BLaER1 treated with 17β-estradiol and CSF1 and Interleukin-3, amounts not matched to agents 10 nM and 100 nM (cell line): ENCODE measurements around the gene RUNX1.

Source experiments
- H3K27ac ChIP-seq, 11 experiments: shearing (Covaris generic); formaldehyde crosslinking; 2 replicates each; pipeline ENCODE4 v1.8.1; 2022
- H3K27me3 ChIP-seq, 11 experiments: shearing (Covaris generic); formaldehyde crosslinking; 2 replicates each; pipeline ENCODE4 v1.8.1; 2022
- H3K36me3 ChIP-seq, 11 experiments: shearing (Covaris generic); formaldehyde crosslinking; 2 replicates each; pipeline ENCODE4 v1.8.1; 2022
- H3K4me1 ChIP-seq, 10 experiments: shearing (Covaris generic); formaldehyde crosslinking; 2 replicates each; pipeline ENCODE4 v1.8.1; 2022
- H3K4me2 ChIP-seq, 11 experiments: shearing (Covaris generic); formaldehyde crosslinking; 2 replicates each; pipeline ENCODE4 v1.8.1; 2022
- H3K4me3 ChIP-seq, 10 experiments: shearing (Covaris generic); formaldehyde crosslinking; 2 replicates each; pipeline ENCODE4 v1.8.1; 2022
- H3K9ac ChIP-seq, 11 experiments: shearing (Covaris generic); formaldehyde crosslinking; 2 replicates each; pipeline ENCODE4 v1.8.1; 2022
- H3K9me3 ChIP-seq, 11 experiments: shearing (Covaris generic); formaldehyde crosslinking; replicated peaks in 1 of 11; 2 replicates each; pipeline ENCODE4 v1.8.1; 2022
- H4K20me1 ChIP-seq, 11 experiments: shearing (Covaris generic); formaldehyde crosslinking; 2 replicates each; pipeline ENCODE4 v1.8.1; 2022
- Cebpa-rat ChIP-seq, 11 experiments: shearing (Covaris generic); IDR thresholded peaks; 2 replicates each; pipeline ENCODE4 v1.8.1; 2022

RUNX1 gene

GRCh38 chr21:35051287-35051818 is 2.3 kb upstream of the RUNX1 start:
- TF ChIP-seq Cebpa-rat (IDR thresholded peaks at IDR 0.05), result peak in 9 of 11 experiments; percentile 61 to 91 (median 82); a peak in 17 of 22 replicates
- Histone ChIP-seq H3K9ac (peak overlapping the region; percentile 14 to 98 (median 89); a peak in 20 of 22 replicates), H3K27ac (peak overlapping the region; percentile 17 to 98 (median 91); a peak in 21 of 22 replicates)

DNA sequence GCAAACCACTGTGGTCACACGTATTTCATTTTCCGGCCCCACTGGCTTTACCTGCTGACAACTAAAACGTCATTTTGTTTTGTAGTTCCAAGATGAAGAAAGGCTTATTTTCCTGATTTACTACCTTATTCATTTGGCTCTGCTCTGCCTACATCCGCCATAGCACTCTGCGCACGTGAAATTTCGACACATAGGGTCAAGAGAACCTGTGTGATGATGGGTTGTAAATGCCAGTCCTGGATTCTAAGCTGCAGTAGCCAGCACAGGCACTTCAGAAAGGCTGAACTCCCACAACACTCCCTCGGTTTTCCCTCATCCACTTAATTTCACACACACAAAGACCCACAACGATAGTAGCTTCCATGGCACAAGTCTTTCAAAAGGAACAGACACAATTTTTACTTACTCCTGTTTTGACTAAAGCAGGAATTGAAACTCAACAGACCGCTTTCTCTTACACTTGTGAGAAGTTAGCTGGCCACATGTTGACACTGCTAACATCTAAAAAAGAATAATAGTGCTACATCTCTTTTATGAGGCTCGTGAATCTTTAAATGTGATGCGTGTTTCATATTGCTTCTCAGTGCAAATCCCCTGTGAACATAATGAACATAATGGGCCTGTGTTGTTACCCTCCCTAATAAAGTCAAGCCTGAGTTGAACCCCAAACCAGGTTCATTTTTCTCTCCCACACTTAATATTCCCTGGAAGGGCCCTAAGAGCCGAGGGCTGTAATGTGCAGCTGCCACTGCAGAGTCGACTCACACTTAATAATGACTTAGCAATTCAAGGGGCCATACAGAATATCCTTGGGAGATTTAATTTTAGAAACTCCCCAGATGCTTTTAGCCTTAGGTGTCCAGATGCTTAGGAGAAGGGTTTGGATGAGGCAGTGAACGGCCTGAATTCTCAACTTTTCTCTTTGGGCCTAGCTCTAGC is 1.5 kb upstream of the RUNX1 start:
- H3K27ac ChIP-seq, result peak overlapping the region; percentile 17 to 98 (median 91); a peak in 21 of 22 replicates
- peak overlapping the region; percentile 14 to 98 (median 89); a peak in 21 of 22 replicates for H3K9ac ChIP-seq
- H3K36me3 ChIP-seq, result peaks cover 0 to 15% (median 4%) of the 10 kb centered on the region in 11 experiments; a peak in 8 of 22 replicates
- H3K27me3 ChIP-seq, result peaks cover 0 to 12% (median 0%) of the 10 kb centered on the region in 11 experiments; a peak in 3 of 22 replicates
- no peak for TF ChIP-seq Cebpa-rat (IDR thresholded peaks at IDR 0.05)
- peaks cover 0 to 9% (median 0%) of the 10 kb centered on the region in 11 experiments; a peak in 3 of 22 replicates for H4K20me1 ChIP-seq
- H3K4me2 ChIP-seq, result peak overlapping the region; percentile 81 to 99 (median 96)
- no peaks in the 10 kb centered on the region for H3K9me3 ChIP-seq
- H3K4me1 ChIP-seq, result peaks cover 40 to 65% (median 48%) of the 10 kb centered on the region in 10 experiments
- peak overlapping the region in 5 of 10 experiments; percentile 15 to 97 (median 91); a peak in 10 of 20 replicates for H3K4me3 ChIP-seq

More at GRCh38 chr21:35051287-35051818, 2.3 kb upstream of the RUNX1 start:
- Histone ChIP-seq H3K4me1 (peaks cover 39 to 58% (median 43%) of the 10 kb centered on the region in 10 experiments), H4K20me1 (peaks cover 0 to 9% (median 0%) of the 10 kb centered on the region in 11 experiments; a peak in 3 of 22 replicates), H3K27me3 (peaks cover 0 to 7% (median 0%) of the 10 kb centered on the region in 11 experiments; a peak in 1 of 22 replicates), H3K9me3 (no peaks in the 10 kb centered on the region), H3K4me2 (peak overlapping the region; percentile 81 to 99 (median 96)), H3K4me3 (peak overlapping the region in 3 of 10 experiments; percentile 15 to 97 (median 91); a peak in 1 of 20 replicates), H3K36me3 (peaks cover 0 to 8% (median 0%) of the 10 kb centered on the region in 11 experiments; a peak in 5 of 22 replicates)

DNA sequence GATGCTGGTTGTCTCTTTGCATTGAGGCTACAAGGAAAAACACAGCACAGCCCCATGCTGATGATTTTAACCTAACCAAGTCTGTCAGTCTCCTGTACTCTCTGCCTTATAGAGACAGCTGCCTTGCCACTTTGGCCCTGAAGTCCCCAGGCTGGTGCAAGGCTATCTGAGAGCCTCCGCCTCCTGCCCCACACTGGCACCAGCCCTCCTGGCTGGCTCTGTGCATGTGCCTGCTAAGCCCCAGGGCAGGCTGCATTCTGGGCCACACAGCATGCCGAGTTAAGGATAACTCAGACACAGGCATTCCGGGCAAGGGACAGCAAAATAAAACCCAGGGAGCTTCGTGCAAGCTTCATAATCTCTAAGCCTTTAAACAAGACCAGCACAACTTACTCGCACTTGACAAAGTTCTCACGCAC is 910 bp downstream of the RUNX1 start:
- H3K9ac ChIP-seq, result peak overlapping the region; percentile 44 to 98 (median 89)
- H3K27ac ChIP-seq, result peak overlapping the region; percentile 25 to 98 (median 91); a peak in 21 of 22 replicates
- peaks cover 0 to 38% (median 28%) of the 10 kb centered on the region in 11 experiments; a peak in 15 of 22 replicates for H3K36me3 ChIP-seq
- H3K4me2 ChIP-seq, result peak overlapping the region; percentile 81 to 99 (median 96)
- H3K4me1 ChIP-seq, result peaks cover 57 to 81% (median 65%) of the 10 kb centered on the region in 10 experiments
- TF ChIP-seq Cebpa-rat (IDR thresholded peaks at IDR 0.05), result no peak
- peak overlapping the region; percentile 56 to 97 (median 83) for H3K4me3 ChIP-seq
- H3K27me3 ChIP-seq, result peaks cover 0 to 26% (median 0%) of the 10 kb centered on the region in 11 experiments; a peak in 3 of 22 replicates
- H3K9me3 ChIP-seq, result no peaks in the 10 kb centered on the region
- H4K20me1 ChIP-seq, result peaks cover 0 to 30% (median 4%) of the 10 kb centered on the region in 11 experiments; a peak in 8 of 22 replicates

GRCh38 chr21:35046880-35047229 is 2.2 kb downstream of the RUNX1 start:
- peak overlapping the region; percentile 56 to 97 (median 83) for H3K4me3 ChIP-seq
- H3K4me1 ChIP-seq, result peaks cover 57 to 87% (median 70%) of the 10 kb centered on the region in 10 experiments
- H3K27me3 ChIP-seq, result peaks cover 0 to 31% (median 0%) of the 10 kb centered on the region in 11 experiments; a peak in 3 of 22 replicates
- TF ChIP-seq Cebpa-rat (IDR thresholded peaks at IDR 0.05), result peak in 2 of 11 experiments; percentile 10 to 22; a peak in 1 of 22 replicates
- H3K36me3 ChIP-seq, result peaks cover 0 to 51% (median 41%) of the 10 kb centered on the region in 11 experiments; a peak in 17 of 22 replicates
- peak overlapping the region in 10 of 11 experiments; percentile 63 to 98 (median 92); a peak in 20 of 22 replicates for H3K27ac ChIP-seq
- peak overlapping the region; percentile 44 to 98 (median 89); a peak in 21 of 22 replicates for H3K9ac ChIP-seq
- H3K9me3 ChIP-seq, result no peaks in the 10 kb centered on the region
- peak overlapping the region; percentile 81 to 99 (median 96) for H3K4me2 ChIP-seq
- H4K20me1 ChIP-seq, result peaks cover 0 to 44% (median 14%) of the 10 kb centered on the region in 11 experiments; a peak in 12 of 22 replicates

DNA sequence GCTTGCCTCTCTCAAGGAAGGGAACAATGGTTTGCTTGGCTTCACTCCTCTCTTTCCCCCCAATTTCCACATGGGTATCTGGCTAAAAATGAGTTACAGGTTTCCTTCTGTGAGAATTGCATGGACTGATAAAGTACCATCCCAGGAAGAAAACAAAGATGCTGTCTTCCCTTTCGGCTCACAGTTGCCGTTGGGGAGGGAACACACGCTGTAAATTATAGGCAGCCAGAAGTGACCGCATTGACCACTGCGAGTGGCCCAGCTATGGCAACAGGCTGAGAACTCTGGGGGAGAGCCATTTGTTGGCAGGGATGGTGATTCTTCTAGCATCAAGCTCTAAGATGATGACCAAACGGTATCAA is 2.9 kb downstream of the RUNX1 start:
- Histone ChIP-seq H3K4me1 (peaks cover 62 to 88% (median 75%) of the 10 kb centered on the region in 10 experiments), H4K20me1 (peaks cover 0 to 49% (median 18%) of the 10 kb centered on the region in 11 experiments; a peak in 12 of 22 replicates), H3K27me3 (peaks cover 0 to 31% (median 0%) of the 10 kb centered on the region in 11 experiments; a peak in 3 of 22 replicates), H3K4me2 (peak overlapping the region; percentile 81 to 99 (median 96)), H3K27ac (peak overlapping the region in 10 of 11 experiments; percentile 63 to 98 (median 92); a peak in 20 of 22 replicates), H3K9me3 (no peaks in the 10 kb centered on the region), H3K4me3 (peak overlapping the region; percentile 56 to 97 (median 83)), H3K9ac (peak overlapping the region; percentile 44 to 98 (median 89); a peak in 21 of 22 replicates), H3K36me3 (peaks cover 0 to 57% (median 44%) of the 10 kb centered on the region in 11 experiments; a peak in 18 of 22 replicates)
- TF ChIP-seq Cebpa-rat (IDR thresholded peaks at IDR 0.05), result no peak

DNA sequence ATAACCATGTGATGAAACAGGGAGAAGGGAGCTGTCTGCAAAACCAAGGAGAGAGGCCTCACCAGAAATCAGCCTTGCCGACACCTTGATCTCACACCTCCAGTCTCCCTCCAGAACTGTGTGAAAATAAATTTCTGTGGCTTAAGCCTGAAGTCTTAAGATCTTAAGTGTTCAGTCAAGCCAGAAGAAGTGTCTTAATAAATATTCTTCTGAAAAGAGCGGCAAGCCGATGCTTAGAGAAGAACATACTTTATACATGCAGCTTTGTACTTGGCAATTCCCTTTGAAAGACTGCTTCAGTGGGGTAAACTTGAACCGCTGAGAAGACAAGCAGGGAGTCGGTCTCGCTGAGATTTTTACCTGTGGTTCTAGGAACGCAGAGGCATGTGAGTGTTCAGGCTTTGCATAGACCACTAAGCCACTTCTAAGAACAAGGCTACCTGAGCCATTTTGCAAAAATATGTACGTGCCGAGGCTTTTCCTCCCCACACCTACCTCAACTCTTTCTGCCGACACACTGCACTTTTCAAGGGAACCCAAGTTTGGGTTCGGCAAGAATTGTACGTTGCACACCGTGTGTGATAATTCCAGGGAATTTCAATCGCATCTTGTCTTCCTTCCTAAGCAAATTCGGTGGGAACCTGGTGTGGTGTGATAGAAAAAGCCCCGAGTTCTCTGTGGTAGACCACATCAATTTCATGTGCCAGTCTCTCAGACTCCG is 3.4 kb downstream of the RUNX1 start:
- peaks cover 0 to 62% (median 49%) of the 10 kb centered on the region in 11 experiments; a peak in 18 of 22 replicates for H3K36me3 ChIP-seq
- TF ChIP-seq Cebpa-rat (IDR thresholded peaks at IDR 0.05), result no peak
- peaks cover 0 to 54% (median 23%) of the 10 kb centered on the region in 11 experiments; a peak in 12 of 22 replicates for H4K20me1 ChIP-seq
- peak overlapping the region; percentile 81 to 99 (median 96) for H3K4me2 ChIP-seq
- H3K27ac ChIP-seq, result peak overlapping the region in 10 of 11 experiments; percentile 63 to 98 (median 92); a peak in 19 of 22 replicates
- H3K9ac ChIP-seq, result peak overlapping the region; percentile 44 to 98 (median 89); a peak in 21 of 22 replicates
- H3K9me3 ChIP-seq, result no peaks in the 10 kb centered on the region
- peak overlapping the region; percentile 56 to 97 (median 83); a peak in 19 of 20 replicates for H3K4me3 ChIP-seq
- H3K4me1 ChIP-seq, result peaks cover 62 to 88% (median 75%) of the 10 kb centered on the region in 10 experiments
- H3K27me3 ChIP-seq, result peaks cover 0 to 31% (median 0%) of the 10 kb centered on the region in 11 experiments; a peak in 3 of 22 replicates

DNA sequence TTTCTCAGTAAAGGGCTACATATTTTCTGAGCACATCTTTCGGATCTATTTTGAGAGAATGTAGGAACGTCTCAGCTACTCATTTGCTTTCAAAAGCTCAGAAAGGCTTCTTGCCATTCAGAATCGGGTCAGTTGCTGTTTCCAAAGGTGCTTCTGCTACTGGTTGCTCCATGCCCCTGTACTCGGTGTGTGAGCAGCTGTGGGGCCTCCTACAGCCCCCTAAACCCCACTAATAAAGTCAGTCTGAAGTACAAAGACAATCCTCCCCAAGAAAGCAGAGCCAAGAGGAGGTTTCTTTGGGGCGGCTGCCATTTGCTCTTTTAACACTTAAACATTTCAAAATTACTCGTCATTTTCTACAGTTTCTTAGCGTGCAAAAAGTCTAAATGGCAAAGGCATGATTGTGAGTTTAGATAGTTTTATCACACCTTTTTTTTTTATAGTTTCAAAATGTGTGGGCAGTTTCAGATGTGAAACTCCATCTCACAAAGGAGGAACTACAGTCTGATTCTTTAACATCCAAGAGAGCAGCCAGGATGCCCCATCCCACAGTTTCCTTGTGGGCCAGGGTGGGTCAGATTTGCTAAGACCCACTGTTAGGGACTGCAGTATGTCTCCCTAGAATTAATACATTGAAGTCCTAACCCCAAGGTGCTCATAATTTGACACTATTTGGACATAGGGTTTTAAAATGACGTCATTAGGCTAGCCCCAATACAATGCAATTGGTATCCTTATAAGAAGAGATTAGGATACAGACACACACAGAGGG is 4.1 kb downstream of the RUNX1 start:
- peaks cover 0 to 31% (median 0%) of the 10 kb centered on the region in 11 experiments; a peak in 3 of 22 replicates for H3K27me3 ChIP-seq
- H3K4me1 ChIP-seq, result peaks cover 62 to 88% (median 75%) of the 10 kb centered on the region in 10 experiments
- peak overlapping the region in 10 of 11 experiments; percentile 63 to 98 (median 92); a peak in 18 of 22 replicates for H3K27ac ChIP-seq
- H3K4me3 ChIP-seq, result peak overlapping the region in 9 of 10 experiments; percentile 56 to 97 (median 85); a peak in 17 of 20 replicates
- peaks cover 0 to 70% (median 49%) of the 10 kb centered on the region in 11 experiments; a peak in 18 of 22 replicates for H3K36me3 ChIP-seq
- H3K9ac ChIP-seq, result peak overlapping the region in 9 of 11 experiments; percentile 78 to 98 (median 93); a peak in 17 of 22 replicates
- TF ChIP-seq Cebpa-rat (IDR thresholded peaks at IDR 0.05), result no peak
- no peaks in the 10 kb centered on the region for H3K9me3 ChIP-seq
- peak overlapping the region; percentile 81 to 99 (median 96) for H3K4me2 ChIP-seq
- H4K20me1 ChIP-seq, result peaks cover 0 to 62% (median 24%) of the 10 kb centered on the region in 11 experiments; a peak in 12 of 22 replicates
